Stimulated activated naive B cell treated with anti-CD40 and anti-IgM and Interleukin-4, amounts not matched to agents 10 μg/mL and 1 μg/mL and 100 μg/mL, for 72 hours (primary cell): ENCODE data around the gene SPTBN4.
"Not testable (repeated sequence)": the region's sequence is repeated elsewhere in the genome, so short reads cannot be mapped to it uniquely, and the experiment has no call there.

Source experiments
- ATAC-seq, 2 donors: fragments of 150-1000 bp; cut with Tn5 transposase; replicated peaks; 2 replicates each; pipeline ENCODE4 v1.10.0; 2021; ENCODE audit warnings: moderate library complexity in 1 of 2
- DNase-seq: peaks from one replicate; pipeline ENCODE4 v3.0.0; 2021
- H3K27ac Mint-ChIP-seq: one replicate; pipeline ENCODE4 v1.8.0; 2022; ENCODE audit warnings: mild to moderate bottlenecking, mixed read lengths
- H3K27me3 Mint-ChIP-seq, 2 donors: one replicate each; pipeline ENCODE4 v1.8.0; 2022; ENCODE audit warnings: mixed read lengths in 2 of 2
- H3K36me3 Mint-ChIP-seq, 2 donors: one replicate each; pipeline ENCODE4 v1.8.0; 2022; ENCODE audit warnings: mixed read lengths in 2 of 2, mild to moderate bottlenecking in 1 of 2
- H3K4me1 Mint-ChIP-seq, 2 donors: one replicate each; pipeline ENCODE4 v1.8.0; 2022; ENCODE audit warnings: mixed read lengths in 2 of 2, mild to moderate bottlenecking in 1 of 2
- H3K4me3 Mint-ChIP-seq, 2 donors: one replicate each; pipeline ENCODE4 v1.8.0; 2022; ENCODE audit warnings: mild to moderate bottlenecking in 2 of 2, mixed read lengths in 2 of 2, moderate library complexity in 1 of 2
- H3K9me3 Mint-ChIP-seq, 2 donors: one replicate each; pipeline ENCODE4 v1.8.0; 2022; ENCODE audit warnings: mixed read lengths in 2 of 2, mild to moderate bottlenecking in 1 of 2

The SPTBN4 gene

GRCh38 chr19:40585982-40586422, 119.2 kb downstream of the SPTBN4 start:
- Mint-ChIP-seq H3K4me3 (no peak overlapping the region), H3K36me3 (peaks cover 63 to 83% of the 10 kb centered on the region in 2 donors), H3K4me1 (peaks cover 18 to 21% of the 10 kb centered on the region in 2 donors), H3K27ac (no peak overlapping the region), H3K9me3 (no peaks in the 10 kb centered on the region), H3K27me3 (no peaks in the 10 kb centered on the region)
- DNase-seq (no peak), ATAC-seq (no peak)

DNA sequence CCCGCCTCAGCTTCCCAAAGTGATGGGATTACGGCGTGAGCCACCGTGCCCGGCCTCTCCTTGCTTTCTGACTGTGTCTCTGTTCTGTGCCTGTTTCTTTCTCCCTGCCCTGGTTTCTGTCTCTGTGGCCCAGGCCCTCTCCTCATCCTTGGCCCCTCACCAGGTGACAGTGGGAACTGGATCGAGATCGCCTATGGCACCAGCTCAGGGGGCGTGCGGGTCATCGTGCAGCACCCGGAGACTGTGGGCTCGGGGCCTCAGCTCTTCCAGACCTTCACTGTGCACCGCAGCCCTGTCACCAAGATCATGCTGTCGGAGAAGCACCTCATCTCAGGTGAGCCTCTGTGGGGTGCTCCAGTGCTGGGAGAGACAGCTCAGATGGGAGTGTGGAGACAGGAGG, 119.8 kb downstream of the SPTBN4 start:
- DNase-seq (no peak), ATAC-seq (no peak)
- Mint-ChIP-seq H3K36me3 (peaks cover 63 to 83% of the 10 kb centered on the region in 2 donors), H3K27me3 (no peaks in the 10 kb centered on the region), H3K9me3 (peaks cover 0 to 1% of the 10 kb centered on the region in 2 donors), H3K27ac (peak overlapping the region; percentile 47), H3K4me1 (peaks cover 18 to 21% of the 10 kb centered on the region in 2 donors), H3K4me3 (no peak overlapping the region)

DNA sequence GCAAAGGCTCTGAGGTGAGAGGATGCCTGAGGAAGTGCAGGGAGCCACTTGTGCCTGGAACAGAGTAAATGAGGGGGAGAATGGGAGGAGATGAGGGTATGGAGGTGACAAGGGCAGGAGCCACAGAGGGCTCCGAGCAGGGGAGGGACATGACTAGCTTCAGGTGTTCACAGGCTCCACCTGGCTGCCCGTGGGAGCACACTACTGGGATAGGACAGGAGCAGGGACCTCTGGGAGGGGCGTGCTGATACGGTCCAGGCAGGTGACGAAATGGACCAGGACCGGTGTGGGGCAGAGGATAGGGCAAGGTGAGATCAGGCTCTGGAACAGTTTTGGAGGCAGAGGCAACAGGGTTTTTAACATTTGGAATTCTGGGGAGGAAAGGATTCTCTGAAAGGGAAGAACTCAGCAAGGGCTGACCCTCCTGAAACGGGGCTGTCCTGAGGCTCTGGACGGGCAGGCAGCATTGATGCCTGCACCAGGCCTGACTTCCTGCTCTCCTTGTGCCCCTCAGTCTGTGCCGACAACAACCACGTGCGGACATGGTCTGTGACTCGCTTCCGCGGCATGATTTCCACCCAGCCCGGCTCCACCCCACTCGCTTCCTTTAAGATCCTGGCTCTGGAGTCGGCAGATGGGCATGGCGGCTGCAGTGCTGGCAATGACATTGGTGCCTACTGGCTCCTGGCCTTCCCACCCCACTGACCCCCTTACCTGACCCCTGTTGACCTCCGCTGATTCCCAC, 121.5 kb downstream of the SPTBN4 start:
- no peak for DNase-seq
- no peaks in the 10 kb centered on the region for H3K27me3 Mint-ChIP-seq
- no peak overlapping the region for H3K4me3 Mint-ChIP-seq
- ATAC-seq = no peak
- H3K9me3 Mint-ChIP-seq = peaks cover 0 to 3% of the 10 kb centered on the region in 2 donors
- peaks cover 13 to 17% of the 10 kb centered on the region in 2 donors for H3K4me1 Mint-ChIP-seq
- peak overlapping the region; percentile 72 for H3K27ac Mint-ChIP-seq
- peaks cover 53 to 74% of the 10 kb centered on the region in 2 donors for H3K36me3 Mint-ChIP-seq

GRCh38 chr19:40588926-40589569, 122.2 kb downstream of the SPTBN4 start:
- no peak overlapping the region for H3K4me3 Mint-ChIP-seq
- H3K4me1 Mint-ChIP-seq = peaks cover 11 to 13% of the 10 kb centered on the region in 2 donors
- no peak for DNase-seq
- peaks cover under 1% of the 10 kb centered on the region in 2 donors for H3K27me3 Mint-ChIP-seq
- ATAC-seq = no peak
- H3K9me3 Mint-ChIP-seq = peaks cover 0 to 3% of the 10 kb centered on the region in 2 donors
- H3K27ac Mint-ChIP-seq = no peak overlapping the region
- H3K36me3 Mint-ChIP-seq = peaks cover 53 to 68% of the 10 kb centered on the region in 2 donors

DNA sequence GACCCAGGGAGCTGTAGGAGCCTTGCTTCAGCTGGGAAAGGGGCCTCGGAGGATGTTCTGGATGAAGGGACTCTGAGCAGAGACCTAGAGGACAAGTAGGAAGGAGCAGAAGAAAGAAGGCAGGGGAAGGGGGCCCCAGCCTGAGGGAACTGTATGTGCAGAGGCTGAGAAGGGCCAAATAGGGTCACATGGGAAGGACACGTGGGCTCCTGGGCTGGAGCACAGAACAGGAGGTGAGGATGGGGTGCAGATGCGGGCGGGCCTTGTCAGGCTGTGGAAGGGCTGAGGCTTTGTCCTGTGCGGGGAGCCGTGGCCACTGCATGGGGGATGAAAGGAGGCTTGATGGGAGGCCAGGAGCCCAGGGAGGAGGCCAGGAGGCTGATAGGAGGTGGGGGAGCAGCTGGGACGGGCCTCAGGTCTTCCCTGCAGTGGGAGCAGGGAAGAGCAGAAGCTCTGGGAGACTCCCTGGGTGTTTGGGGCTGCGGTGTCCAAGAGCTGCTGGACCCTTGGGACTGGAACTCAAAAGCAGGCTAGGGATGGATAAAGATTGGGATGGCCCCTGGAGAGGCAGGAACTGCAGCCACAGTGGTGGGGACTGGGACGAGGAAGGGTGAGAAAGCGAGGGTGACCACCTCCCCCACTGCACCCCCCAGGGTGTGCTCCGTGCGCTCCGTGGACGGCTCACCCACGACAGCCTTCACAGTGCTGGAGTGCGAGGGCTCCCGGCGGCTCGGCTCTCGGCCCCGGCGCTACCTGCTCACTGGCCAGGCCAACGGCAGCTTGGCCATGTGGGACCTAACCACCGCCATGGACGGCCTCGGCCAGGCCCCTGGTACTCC, 123.0 kb downstream of the SPTBN4 start:
- Mint-ChIP-seq H3K27me3 (peaks cover 8% of the 10 kb centered on the region in 2 donors), H3K4me3 (peak overlapping the region in 1 of 2 donors; percentile 15), H3K27ac (peak overlapping the region; percentile 27), H3K4me1 (peaks cover 10 to 14% of the 10 kb centered on the region in 2 donors), H3K9me3 (peaks cover 0 to 3% of the 10 kb centered on the region in 2 donors), H3K36me3 (peaks cover 48 to 62% of the 10 kb centered on the region in 2 donors)
- DNase-seq (no peak), ATAC-seq (no peak)

DNA sequence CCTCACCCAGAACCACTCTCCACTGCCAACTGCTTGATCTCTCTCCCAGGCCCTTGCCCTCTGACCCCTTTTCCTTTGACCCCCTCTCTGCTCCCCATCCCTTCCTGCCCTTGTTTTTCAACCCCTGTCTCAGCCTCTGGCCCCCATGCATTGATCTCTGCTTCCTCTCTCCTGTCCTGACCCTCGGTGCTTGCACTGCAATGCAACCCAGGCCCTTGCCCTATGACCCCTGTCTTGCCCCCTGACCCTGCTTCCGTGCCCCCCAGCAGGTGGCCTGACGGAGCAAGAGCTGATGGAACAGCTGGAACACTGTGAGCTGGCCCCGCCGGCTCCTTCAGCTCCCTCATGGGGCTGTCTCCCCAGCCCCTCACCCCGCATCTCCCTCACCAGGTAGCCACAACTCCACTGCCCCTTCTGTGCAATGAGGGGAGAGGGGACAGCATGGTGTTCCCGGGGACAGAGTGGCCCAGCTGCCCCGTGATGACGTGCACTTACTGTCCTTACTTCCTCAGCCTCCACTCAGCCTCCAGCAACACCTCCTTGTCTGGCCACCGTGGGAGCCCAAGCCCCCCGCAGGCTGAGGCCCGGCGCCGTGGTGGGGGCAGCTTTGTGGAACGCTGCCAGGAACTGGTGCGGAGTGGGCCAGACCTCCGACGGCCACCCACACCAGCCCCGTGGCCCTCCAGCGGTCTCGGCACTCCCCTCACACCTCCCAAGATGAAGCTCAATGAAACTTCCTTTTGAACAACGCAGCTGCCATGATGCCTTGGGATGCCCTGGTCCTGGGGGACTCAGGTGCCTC, 123.9 kb downstream of the SPTBN4 start:
- Mint-ChIP-seq H3K4me1 (peaks cover 10 to 15% of the 10 kb centered on the region in 2 donors), H3K27me3 (peaks cover 9 to 15% of the 10 kb centered on the region in 2 donors), H3K27ac (peak overlapping the region; percentile 25), H3K4me3 (no peak overlapping the region), H3K36me3 (peaks cover 48 to 60% of the 10 kb centered on the region in 2 donors), H3K9me3 (peaks cover 0 to 3% of the 10 kb centered on the region in 2 donors)
- ATAC-seq (no peak), DNase-seq (no peak)

GRCh38 chr19:40591724-40592123, 124.9 kb downstream of the SPTBN4 start:
- ATAC-seq, DNase-seq, H3K9me3 Mint-ChIP-seq, H3K27ac Mint-ChIP-seq, H3K4me3 Mint-ChIP-seq: not testable (repeated sequence)
- H3K27me3 Mint-ChIP-seq = peaks cover 13 to 23% of the 10 kb centered on the region in 2 donors
- peaks cover 8 to 16% of the 10 kb centered on the region in 2 donors for H3K4me1 Mint-ChIP-seq
- peaks cover 41 to 50% of the 10 kb centered on the region in 2 donors for H3K36me3 Mint-ChIP-seq

DNA sequence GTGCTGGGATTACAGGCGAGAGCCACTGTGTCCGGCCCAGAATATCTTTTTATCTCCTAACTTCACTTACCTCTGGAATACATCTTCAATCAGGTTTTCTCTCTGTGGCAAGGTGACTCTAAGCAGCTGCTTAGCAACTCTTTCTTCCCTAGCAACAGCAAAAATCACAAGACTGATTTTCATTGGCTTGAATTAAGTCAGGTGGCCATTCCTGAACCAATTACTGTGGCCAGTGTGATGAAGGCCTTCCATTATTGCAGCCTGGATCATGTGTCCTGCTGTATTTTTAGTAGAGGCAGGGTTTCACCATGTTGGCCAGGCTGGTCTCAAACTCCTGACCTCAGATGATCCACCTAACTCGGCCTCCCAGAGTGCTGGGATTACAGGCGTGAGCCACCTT, 125.4 kb downstream of the SPTBN4 start:
- peaks cover 0 to 3% of the 10 kb centered on the region in 2 donors for H3K9me3 Mint-ChIP-seq
- ATAC-seq (peak; percentile 85), DNase-seq (no peak)
- H3K36me3 Mint-ChIP-seq = peaks cover 37 to 46% of the 10 kb centered on the region in 2 donors
- peaks cover 13 to 26% of the 10 kb centered on the region in 2 donors for H3K27me3 Mint-ChIP-seq
- peaks cover 5 to 16% of the 10 kb centered on the region in 2 donors for H3K4me1 Mint-ChIP-seq
- no peak overlapping the region for H3K4me3 Mint-ChIP-seq
- no peak overlapping the region for H3K27ac Mint-ChIP-seq

- ATAC-seq (no peak), DNase-seq (no peak)
- no peak overlapping the region for H3K4me3 Mint-ChIP-seq
- H3K9me3 Mint-ChIP-seq = peaks cover 0 to 3% of the 10 kb centered on the region in 2 donors
- H3K36me3 Mint-ChIP-seq = peaks cover 22 to 29% of the 10 kb centered on the region in 2 donors
- H3K4me1 Mint-ChIP-seq = peaks cover 14 to 34% of the 10 kb centered on the region in 2 donors
- no peak overlapping the region for H3K27ac Mint-ChIP-seq
- H3K27me3 Mint-ChIP-seq = peaks cover 24 to 44% of the 10 kb centered on the region in 2 donors
These were observed 127.5 kb downstream of the SPTBN4 start for GRCh38 chr19:40594255-40594654.

GRCh38 chr19:40594657-40595091, 127.9 kb downstream of the SPTBN4 start:
- no peak overlapping the region for H3K4me3 Mint-ChIP-seq
- peaks cover 18 to 38% of the 10 kb centered on the region in 2 donors for H3K4me1 Mint-ChIP-seq
- ATAC-seq (no peak), DNase-seq (no peak)
- H3K27me3 Mint-ChIP-seq = peaks cover 28 to 48% of the 10 kb centered on the region in 2 donors
- H3K27ac Mint-ChIP-seq = no peak overlapping the region
- peaks cover 0 to 3% of the 10 kb centered on the region in 2 donors for H3K9me3 Mint-ChIP-seq
- peaks cover 19 to 25% of the 10 kb centered on the region in 2 donors for H3K36me3 Mint-ChIP-seq

DNA sequence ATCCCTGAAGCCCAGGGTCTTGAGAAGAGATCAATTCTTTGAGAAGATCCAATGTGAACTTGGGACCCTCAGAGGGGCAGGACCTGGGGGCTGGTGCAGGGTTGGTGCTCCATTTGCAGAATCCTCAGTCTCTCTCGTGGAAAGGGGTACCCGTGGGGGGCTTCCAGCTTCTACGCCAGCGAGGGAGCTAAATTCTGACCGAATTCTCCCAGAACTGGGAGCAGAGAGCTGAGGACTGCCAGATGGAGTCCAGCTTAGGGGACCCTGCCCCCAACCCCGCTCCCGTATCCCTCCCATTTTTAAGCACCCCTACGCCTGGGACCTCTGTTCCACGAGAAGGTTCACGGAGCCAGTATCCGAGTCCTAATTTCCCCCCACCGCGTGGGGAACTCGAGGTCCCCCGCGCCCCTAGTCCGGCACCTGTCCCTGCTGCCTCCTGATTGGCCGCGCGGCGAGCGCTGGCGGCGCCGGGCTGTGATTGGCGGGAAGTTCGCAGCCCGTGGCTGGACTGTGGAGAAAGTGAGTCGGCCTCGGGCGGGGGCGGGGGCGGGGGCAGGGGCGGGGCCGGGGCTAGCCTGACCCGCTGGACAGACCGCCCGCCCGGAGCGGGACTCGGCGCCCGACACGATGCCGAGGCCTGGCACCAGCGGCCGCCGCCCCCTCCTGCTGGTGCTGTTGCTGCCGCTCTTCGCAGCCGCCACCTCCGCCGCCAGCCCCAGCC, 130.0 kb downstream of the SPTBN4 start:
- Mint-ChIP-seq H3K9me3 (peaks cover 0 to 2% of the 10 kb centered on the region in 2 donors), H3K36me3 (peaks cover 3 to 4% of the 10 kb centered on the region in 2 donors), H3K4me1 (peaks cover 25 to 56% of the 10 kb centered on the region in 2 donors), H3K27ac (no peak overlapping the region), H3K4me3 (peak overlapping the region; percentile 52 to 60), H3K27me3 (peaks cover 40 to 63% of the 10 kb centered on the region in 2 donors)
- no peak for DNase-seq
- ATAC-seq = peak in 1 of 2 donors; percentile 7

DNA sequence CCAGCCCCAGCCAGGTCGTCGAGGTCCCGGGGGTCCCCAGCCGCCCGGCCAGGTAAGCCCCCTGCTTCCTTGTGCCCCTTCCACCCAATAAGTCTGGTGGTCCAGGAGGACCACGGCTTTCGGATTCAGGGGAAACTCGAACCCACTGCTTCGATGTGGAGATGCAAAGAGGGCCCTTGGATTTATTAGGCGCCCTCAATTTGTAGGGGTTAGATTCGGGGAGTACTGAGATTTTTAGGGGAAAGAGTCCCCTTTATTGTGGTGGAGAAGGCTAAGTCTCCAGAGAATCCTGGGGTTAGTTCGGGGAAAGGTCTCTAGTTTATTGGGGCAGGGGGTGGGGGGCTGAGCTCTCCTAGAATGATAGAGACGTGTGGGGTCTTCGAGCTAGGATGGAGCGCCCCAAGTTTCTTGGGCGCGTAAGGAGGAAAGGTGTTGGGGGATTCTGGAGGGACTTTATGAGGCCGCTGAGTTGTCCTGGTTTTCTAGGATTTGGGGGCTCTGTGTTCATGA, 130.6 kb downstream of the SPTBN4 start:
- DNase-seq = no peak
- Mint-ChIP-seq H3K36me3 (no peaks in the 10 kb centered on the region), H3K9me3 (no peaks in the 10 kb centered on the region), H3K27ac (peak overlapping the region; percentile 72), H3K4me1 (peaks cover 29 to 62% of the 10 kb centered on the region in 2 donors), H3K27me3 (peaks cover 44 to 66% of the 10 kb centered on the region in 2 donors), H3K4me3 (peak overlapping the region in 1 of 2 donors; percentile 23)
- no peak for ATAC-seq
